H1 (cell line): ENCODE data around the gene CRISPLD2. TPM values are rescaled to one million over a fixed set of nuclear protein-coding genes. Genes with fewer than 3 reads are reported as not detected.

Experiments
- CTCF ChIA-PET: fragments of 300-600 bp; sonication (Branson Sonifier 250); formaldehyde crosslinking; loops from one replicate; lab custom pipeline; 2021; ENCODE audit not compliant: partially characterized antibody; lab: Charles Lee
- POLR2A ChIA-PET: fragments of 300-600 bp; sonication (Branson Sonifier 250); formaldehyde crosslinking; loops from one replicate; lab custom pipeline; 2021; ENCODE audit warnings: inconsistent platforms; ENCODE audit not compliant: partially characterized antibody; lab: Charles Lee
- DNase-seq, 2 experiments: peaks; one replicate each; pipeline versions ENCODE4 v3.0.0 to v3.0.0-alpha.2; 2010 to 2022; ENCODE audit warnings: low spot score in 2 of 2, low read depth in 1 of 2, mixed read lengths in 1 of 2
- FAIRE-seq: peaks from 2 replicates; lab custom pipeline; 2011; peaks lifted over from hg19 to GRCh38; lab: Jason Lieb, UNC
- H2AFZ ChIP-seq: 2 replicates; pipeline ENCODE4 v1.8.1; 2012; ENCODE audit warnings: low read length, inconsistent platforms
- H2AK5ac ChIP-seq: 2 replicates; pipeline ENCODE4 v1.6.1; 2013; ENCODE audit warnings: low read depth, low read length
- H2BK120ac ChIP-seq: replicated peaks from 2 replicates; pipeline ENCODE3; 2013; ENCODE audit warnings: low read depth, low read length, inconsistent platforms
- H2BK12ac ChIP-seq: 2 replicates; pipeline ENCODE4 v1.6.1; 2013; ENCODE audit warnings: low read depth, low read length
- H2BK15ac ChIP-seq: 2 replicates; pipeline ENCODE4 v1.6.1; 2013; ENCODE audit warnings: low read length
- H2BK20ac ChIP-seq: 2 replicates; pipeline ENCODE4 v1.6.1; 2013; ENCODE audit warnings: low read length
- H2BK5ac ChIP-seq: 2 replicates; pipeline ENCODE4 v1.6.1; 2013; ENCODE audit warnings: low read depth, low read length
- H3K14ac ChIP-seq: 2 replicates; pipeline ENCODE4 v1.6.1; 2013; ENCODE audit warnings: inconsistent platforms; ENCODE audit not compliant: insufficient read length
- H3K18ac ChIP-seq: 2 replicates; pipeline ENCODE4 v1.6.1; 2013; ENCODE audit warnings: low read length; ENCODE audit errors: extremely low read depth
- H3K23ac ChIP-seq: 2 replicates; pipeline ENCODE4 v1.6.1; 2013; ENCODE audit warnings: inconsistent platforms; ENCODE audit not compliant: insufficient read length
- H3K23me2 ChIP-seq: 2 replicates; pipeline ENCODE4 v1.6.1; 2013; ENCODE audit warnings: low read depth, low read length
- H3K27ac ChIP-seq: 2 replicates; pipeline ENCODE4 v1.6.1; 2011; ENCODE audit warnings: low read depth, low read length, inconsistent platforms
- H3K27me3 ChIP-seq, 4 experiments: replicated peaks in 1 of 4; 1 replicate in 1 of 4; 2 replicates in 3 of 4; pipeline versions ENCODE4 v1.6.1 to v1.8.1; 2011 to 2013; ENCODE audit warnings: low read length in 3 of 4, mild to moderate bottlenecking in 3 of 4, inconsistent platforms in 2 of 4, mixed read lengths in 2 of 4, moderate library complexity in 1 of 4; ENCODE audit not compliant: control insufficient read depth in 3 of 4, insufficient read depth in 3 of 4; ENCODE audit errors: extremely low read depth in 1 of 4
- H3K36me3 ChIP-seq, 4 experiments: 2 replicates each; pipeline versions ENCODE4 v1.6.1 to v1.8.1; 2011 to 2013; ENCODE audit warnings: mild to moderate bottlenecking in 4 of 4, low read length in 3 of 4, moderate library complexity in 2 of 4, control low read depth in 1 of 4, inconsistent platforms in 1 of 4; ENCODE audit not compliant: insufficient read depth in 4 of 4, control insufficient read depth in 2 of 4
- H3K4ac ChIP-seq: replicated peaks from 2 replicates; pipeline ENCODE3; 2013; ENCODE audit warnings: low read length, low read depth, mixed read lengths, inconsistent platforms; ENCODE audit not compliant: insufficient read length
- H3K4me1 ChIP-seq, 4 experiments: replicated peaks in 1 of 4; 1 replicate in 1 of 4; 2 replicates in 3 of 4; pipeline versions ENCODE4 v1.6.1 to v1.8.1; 2011 to 2013; ENCODE audit warnings: low read length in 3 of 4, inconsistent platforms in 2 of 4, mixed read lengths in 1 of 4; ENCODE audit not compliant: insufficient read depth in 4 of 4, control insufficient read depth in 3 of 4
- H3K4me2 ChIP-seq, 2 experiments: 2 replicates each; pipeline versions ENCODE4 v1.6.1 to v1.8.1; 2011 to 2013; ENCODE audit warnings: low read depth in 2 of 2, low read length in 2 of 2, control low read depth in 1 of 2, inconsistent platforms in 1 of 2, mild to moderate bottlenecking in 1 of 2; ENCODE audit not compliant: insufficient read depth in 1 of 2
- H3K4me3 ChIP-seq, 4 experiments: fragments of 200-600, 300-600 bp in 1 of 4; sonication (generic), shearing (Covaris generic), sonication (Bioruptor Twin) in 1 of 4; 2 replicates each; pipeline versions ENCODE4 v1.5.1 to v1.8.1; 2011 to 2016; ENCODE audit warnings: low read length in 4 of 4, low read depth in 3 of 4, control low read depth in 2 of 4, inconsistent platforms in 2 of 4, mild to moderate bottlenecking in 2 of 4, mixed read lengths in 1 of 4, moderate library complexity in 1 of 4; ENCODE audit not compliant: insufficient read depth in 2 of 4; ENCODE audit errors: extremely low read depth in 1 of 4
- H3K56ac ChIP-seq: replicated peaks from 2 replicates; pipeline ENCODE3; 2013; ENCODE audit warnings: low read depth, mild to moderate bottlenecking, mixed read lengths, low read length, inconsistent platforms; ENCODE audit not compliant: insufficient read length
- H3K79me1 ChIP-seq: 2 replicates; pipeline ENCODE4 v1.6.1; 2013; ENCODE audit warnings: low read depth, low read length, control low read depth
- H3K79me2 ChIP-seq, 2 experiments: 2 replicates each; pipeline versions ENCODE4 v1.6.1 to v1.8.1; 2012 to 2013; ENCODE audit warnings: low read length in 2 of 2, mild to moderate bottlenecking in 2 of 2, inconsistent platforms in 1 of 2; ENCODE audit not compliant: insufficient read depth in 2 of 2, control insufficient read depth in 1 of 2
- H3K9ac ChIP-seq, 4 experiments: replicated peaks in 1 of 4; 1 replicate in 1 of 4; 2 replicates in 3 of 4; pipeline versions ENCODE4 v1.6.1 to v1.8.1; 2011 to 2013; ENCODE audit warnings: low read depth in 3 of 4, low read length in 3 of 4, control low read depth in 2 of 4, mild to moderate bottlenecking in 2 of 4, moderate library complexity in 2 of 4, inconsistent platforms in 1 of 4; ENCODE audit errors: extremely low read depth in 1 of 4
- H3K9me3 ChIP-seq, 2 experiments: 2 replicates each; pipeline versions ENCODE4 v1.6.1 to v1.8.1; 2012 to 2013; ENCODE audit warnings: mild to moderate bottlenecking in 2 of 2, moderate library complexity in 2 of 2, control low read depth in 1 of 2, inconsistent platforms in 1 of 2, low read depth in 1 of 2, low read length in 1 of 2, mixed read lengths in 1 of 2; ENCODE audit not compliant: insufficient read depth in 2 of 2
- H4K20me1 ChIP-seq, 2 experiments: replicated peaks in 1 of 2; 2 replicates each; pipeline versions ENCODE3 to v1.8.1; 2011 to 2013; ENCODE audit warnings: inconsistent platforms in 2 of 2, low read length in 2 of 2, mild to moderate bottlenecking in 1 of 2; ENCODE audit not compliant: insufficient read depth in 2 of 2, control insufficient read depth in 1 of 2
- H4K5ac ChIP-seq: 2 replicates; pipeline ENCODE4 v1.6.1; 2013; ENCODE audit warnings: low read length, low read depth, mixed read lengths, inconsistent platforms; ENCODE audit not compliant: insufficient read length
- H4K8ac ChIP-seq: 2 replicates; pipeline ENCODE4 v1.8.0; 2013; ENCODE audit warnings: mild to moderate bottlenecking, moderate library complexity, low read length, inconsistent platforms; ENCODE audit not compliant: insufficient read depth; ENCODE audit errors: extremely low read depth
- H4K91ac ChIP-seq: replicated peaks from 2 replicates; pipeline ENCODE3; 2013; ENCODE audit warnings: low read length, mixed read lengths, inconsistent platforms; ENCODE audit not compliant: insufficient read length
- POLR2A ChIP-seq, 2 experiments: IDR thresholded peaks; 1 replicate in 1 of 2; 2 replicates in 1 of 2; pipeline ENCODE4 v1.6.1; 2011; ENCODE audit warnings: low read depth in 2 of 2, low read length in 2 of 2, mild to moderate bottlenecking in 2 of 2; ENCODE audit errors: control extremely low read depth in 1 of 2
- SIRT6 ChIP-seq: IDR thresholded peaks from one replicate; pipeline ENCODE4 v1.7.1; 2012; ENCODE audit warnings: low read length, inconsistent platforms
- TAF1 ChIP-seq: IDR thresholded peaks from 2 replicates; pipeline ENCODE4 v1.6.1; 2011; ENCODE audit warnings: mild to moderate bottlenecking, low read depth, low read length
- ZNF274 ChIP-seq: IDR thresholded peaks from 2 replicates; pipeline ENCODE4 v1.7.0; 2012; ENCODE audit warnings: low read length, borderline replicate concordance; ENCODE audit errors: extremely low read depth
- WGBS, 2 experiments: shearing (Covaris generic) in 1 of 2; methylation state at CpG; one replicate each; pipeline versions ENCODE4 v1.1.6 to v1.1.7; 2013 to 2015; ENCODE audit warnings: low lambda C conversion rate in 2 of 2, mixed read lengths in 2 of 2, inconsistent platforms in 1 of 2, low coverage in 1 of 2, missing lambda C conversion rate in 1 of 2; ENCODE audit not compliant: insufficient replicate concordance in 2 of 2, insufficient coverage in 1 of 2, insufficient read length in 1 of 2; ENCODE audit errors: extremely low coverage in 1 of 2, missing lambda C conversion rate in 1 of 2; 5-methylcytosine and 5-hydroxymethylcytosine counted together
- polyA plus RNA-seq, 7 experiments: library from polyadenylated mRNA; depleted of rRNA in 3 of 7; stranded (reverse) in 5 of 7; unstranded in 2 of 7; fragments of >200 nt in 5 of 7; fragments of 200-250 nt in 2 of 7; gene quantifications; 1 replicate in 5 of 7; 2 replicates in 1 of 7; 4 replicates in 1 of 7; pipeline versions ENCODE4 v1.2.1 to v1.2.3, GENCODE V29; 2011 to 2013; ENCODE audit warnings: missing spikeins in 2 of 7, mixed read lengths in 2 of 7
- total RNA-seq: library from RNA; stranded (reverse); fragmentation: NEBNext Ultra II Directional; extraction: Animal tissue kit (Norgen Biotek cat#: 25700); gene quantifications from 2 replicates; pipeline ENCODE4 v1.2.1, GENCODE V29; 2021

The CRISPLD2 gene
- total and polyA plus RNA-seq, 2 of the 8 experiments (the other 6 are each of a cell fraction or from before 2014, with no cell fraction given), result 2.7 to 5.1 TPM

GRCh38 chr16:84847564-84848355 lies 28.0 kb downstream of the CRISPLD2 start:
- no peak overlapping the region for H3K4me3 ChIP-seq
- H4K20me1 ChIP-seq, result peaks cover 0 to 4% of the 10 kb centered on the region in 2 experiments
- no peak overlapping the region for H2AFZ ChIP-seq
- H3K9ac ChIP-seq, result no peak overlapping the region; a peak in 1 of 7 replicates
- peaks cover 10 to 40% (median 31%) of the 10 kb centered on the region in 4 experiments for H3K4me1 ChIP-seq
- no peak overlapping the region for H2BK120ac ChIP-seq
- WGBS, 2 experiments, result 67% methylated on average over 23 of the region's 23 CpGs; no CpG with 5 or more reads in 1 of the 2 experiments
- TF ChIP-seq ZNF274 (no peak), POLR2A (IDR thresholded peaks at IDR 0.05; ENCODE audit: control extremely low read depth in 1 of 2, low read depth in 2 of 2, low read length in 2 of 2) (no peak), SIRT6 (no peak), TAF1 (no peak)
- H3K9me3 ChIP-seq, result no peaks in the 10 kb centered on the region
- H3K36me3 ChIP-seq, result no peaks in the 10 kb centered on the region
- no peak overlapping the region for H3K27ac ChIP-seq
- no peaks in the 10 kb centered on the region for H3K79me1 ChIP-seq
- H3K14ac ChIP-seq, result no peak overlapping the region
- no peak overlapping the region for H3K56ac ChIP-seq
- no peak overlapping the region for H2BK15ac ChIP-seq
- H3K27me3 ChIP-seq, result peaks cover 0 to 28% (median 15%) of the 10 kb centered on the region in 4 experiments; a peak in 5 of 7 replicates
- no peak overlapping the region for H4K8ac ChIP-seq
- 0 out of 2 replicates have a peak overlapping the region, but pooled peaks have one; percentile 39 for H2BK12ac ChIP-seq
- no peak overlapping the region for H3K18ac ChIP-seq
- peak overlapping the region; percentile 12 to 34; a peak in 2 of 4 replicates for H3K4me2 ChIP-seq
- no peaks in the 10 kb centered on the region for H3K23me2 ChIP-seq
- CTCF ChIA-PET, result interaction anchor here (0.6 to 1.7 kb wide), 3 partner anchors 10 to 540 kb away, joined by 4 to 5 read pairs (median 4); no protein-coding TSS in a partner anchor
- peak overlapping the region; percentile 17 for H4K91ac ChIP-seq
- no peak overlapping the region for H3K4ac ChIP-seq
- no peak overlapping the region for H3K23ac ChIP-seq
- H2BK5ac ChIP-seq, result 0 out of 2 replicates have a peak overlapping the region, but pooled peaks have one; percentile 60
- no peak overlapping the region for H2AK5ac ChIP-seq
- no peak for FAIRE-seq
- H3K79me2 ChIP-seq, result no peaks in the 10 kb centered on the region
- POLR2A ChIA-PET, result interaction anchor here (0.6 to 1.3 kb wide), 3 partner anchors 9 to 274 kb away, joined by 3 to 6 read pairs (median 3); no protein-coding TSS in a partner anchor
- H4K5ac ChIP-seq, result no peak overlapping the region
- DNase-seq, result no peak
- H2BK20ac ChIP-seq, result no peak overlapping the region
